ENCODE measurements around the gene CIB4.

The CIB4 gene

GRCh38 chr2:26605195-26605998, 35.8 kb downstream of the CIB4 start:
- ATAC-seq, result peak; percentile 86
- TF ChIP-seq, protein P1, sequence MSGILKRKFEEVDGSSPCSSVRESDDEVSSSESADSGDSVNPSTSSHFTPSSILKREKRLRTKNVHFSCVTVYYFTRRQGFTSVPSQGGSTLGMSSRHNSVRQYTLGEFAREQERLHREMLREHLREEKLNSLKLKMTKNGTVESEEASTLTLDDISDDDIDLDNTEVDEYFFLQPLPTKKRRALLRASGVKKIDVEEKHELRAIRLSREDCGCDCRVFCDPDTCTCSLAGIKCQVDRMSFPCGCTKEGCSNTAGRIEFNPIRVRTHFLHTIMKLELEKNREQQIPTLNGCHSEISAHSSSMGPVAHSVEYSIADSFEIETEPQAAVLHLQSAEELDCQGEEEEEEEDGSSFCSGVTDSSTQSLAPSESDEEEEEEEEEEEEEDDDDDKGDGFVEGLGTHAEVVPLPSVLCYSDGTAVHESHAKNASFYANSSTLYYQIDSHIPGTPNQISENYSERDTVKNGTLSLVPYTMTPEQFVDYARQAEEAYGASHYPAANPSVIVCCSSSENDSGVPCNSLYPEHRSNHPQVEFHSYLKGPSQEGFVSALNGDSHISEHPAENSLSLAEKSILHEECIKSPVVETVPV (CRISPR knock-in tag; IDR thresholded peaks at IDR 0.05), result no peak
- no peak for TF ChIP-seq TOX (CRISPR knock-in tag; IDR thresholded peaks at IDR 0.05; ENCODE audit: borderline replicate concordance)
- no peak for TF ChIP-seq TCF4 (CRISPR knock-in tag; IDR thresholded peaks at IDR 0.05; ENCODE audit: borderline replicate concordance)
- no peak for TF ChIP-seq PATZ1 (CRISPR knock-in tag; IDR thresholded peaks at IDR 0.05; ENCODE audit: borderline replicate concordance)
- no peak for TF ChIP-seq POU6F1 (CRISPR knock-in tag; IDR thresholded peaks at IDR 0.05; ENCODE audit: borderline replicate concordance, low read depth)
- no peak for TF ChIP-seq CSDC2 (CRISPR knock-in tag; IDR thresholded peaks at IDR 0.05)
- TF ChIP-seq ESRRG (CRISPR knock-in tag; IDR thresholded peaks at IDR 0.05), result no peak
- no peak for TF ChIP-seq PPARA (CRISPR knock-in tag; IDR thresholded peaks at IDR 0.05; ENCODE audit: borderline replicate concordance)
- TF ChIP-seq OSR1 (CRISPR knock-in tag; IDR thresholded peaks at IDR 0.05), result no peak
- no peak for TF ChIP-seq GLIS3 (CRISPR knock-in tag; IDR thresholded peaks at IDR 0.05)
- no peak for TF ChIP-seq TSHZ2 (CRISPR knock-in tag; IDR thresholded peaks at IDR 0.05)
- no peak for TF ChIP-seq ZFP30 (CRISPR knock-in tag; IDR thresholded peaks at IDR 0.05)
- no peak for TF ChIP-seq ISL1 (CRISPR knock-in tag; IDR thresholded peaks at IDR 0.05)
- no peak for TF ChIP-seq SNAI2 (CRISPR knock-in tag; IDR thresholded peaks at IDR 0.05)
- TF ChIP-seq ARNTL (CRISPR knock-in tag; IDR thresholded peaks at IDR 0.05; ENCODE audit: borderline replicate concordance, low read depth), result no peak
- no peak for TF ChIP-seq ZNF70 (CRISPR knock-in tag; IDR thresholded peaks at IDR 0.05)
- no peak for TF ChIP-seq ZFP3 (CRISPR knock-in tag; IDR thresholded peaks at IDR 0.05)
- no peak for TF ChIP-seq ZC3H10 (CRISPR knock-in tag; IDR thresholded peaks at IDR 0.05)

DNA sequence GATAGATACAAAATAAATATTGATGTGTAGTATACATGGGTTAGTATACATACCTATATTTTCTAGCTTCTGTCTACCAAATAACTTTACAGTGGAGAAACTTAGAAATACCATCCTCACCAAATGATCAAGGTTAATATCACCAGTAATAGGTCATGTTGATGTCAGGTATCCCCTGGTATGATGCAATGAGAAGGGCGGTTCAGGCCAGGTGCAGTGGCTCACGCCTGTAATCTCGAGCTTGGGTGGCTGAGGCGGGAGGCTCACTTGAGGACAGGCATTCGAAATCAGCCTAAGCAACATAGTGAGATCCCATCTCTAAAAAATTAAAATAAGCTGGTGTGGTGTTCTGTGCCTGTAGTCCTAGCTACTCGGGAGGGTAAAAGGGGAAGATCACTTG, 38.6 kb downstream of the CIB4 start:
- ATAC-seq, result no peak
- TF ChIP-seq ZC3H10 (CRISPR knock-in tag; IDR thresholded peaks at IDR 0.05), result no peak
- TF ChIP-seq ISL1 (CRISPR knock-in tag; IDR thresholded peaks at IDR 0.05), result no peak
- TF ChIP-seq ZNF565 (CRISPR knock-in tag; conservative IDR thresholded peaks at IDR 0.05; ENCODE audit: low read depth), result no peak
- no peak for TF ChIP-seq RARB (CRISPR knock-in tag; IDR thresholded peaks at IDR 0.05)
- no peak for TF ChIP-seq ZFP30 (CRISPR knock-in tag; IDR thresholded peaks at IDR 0.05)

- no peak for ATAC-seq
- no peak for TF ChIP-seq ZNF565 (CRISPR knock-in tag; conservative IDR thresholded peaks at IDR 0.05; ENCODE audit: low read depth)
- TF ChIP-seq ARNTL (CRISPR knock-in tag; IDR thresholded peaks at IDR 0.05; ENCODE audit: borderline replicate concordance, low read depth), result no peak
- no peak for TF ChIP-seq ISL1 (CRISPR knock-in tag; IDR thresholded peaks at IDR 0.05)
These were observed 41.8 kb downstream of the CIB4 start for GRCh38 chr2:26599387-26599786.

DNA sequence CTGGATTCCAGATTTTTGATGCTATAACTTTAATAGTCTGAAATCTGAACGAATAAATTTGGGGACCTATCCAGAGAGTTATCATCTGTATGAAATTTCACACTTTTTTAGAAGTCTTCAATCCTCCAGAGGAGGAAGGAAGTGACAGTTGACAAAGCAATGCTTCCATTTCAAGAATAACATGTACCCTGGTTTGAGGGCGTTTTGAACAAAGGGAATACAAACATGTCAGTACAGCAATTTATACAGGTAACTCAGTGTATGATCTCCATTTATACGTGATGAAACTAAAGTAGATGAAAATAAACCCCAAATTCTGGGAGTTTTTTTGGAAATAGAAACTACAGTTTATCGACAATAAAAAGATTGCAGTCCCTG, 42.2 kb downstream of the CIB4 start:
- no peak for TF ChIP-seq ZNF8 (CRISPR knock-in tag; IDR thresholded peaks at IDR 0.05)
- no peak for TF ChIP-seq ZNF565 (CRISPR knock-in tag; conservative IDR thresholded peaks at IDR 0.05; ENCODE audit: low read depth)
- no peak for TF ChIP-seq ZC3H10 (CRISPR knock-in tag; IDR thresholded peaks at IDR 0.05)
- ATAC-seq, result no peak

All from SK-N-SH treated with all-trans-retinoic acid at 6 μM for 48 hours (cell line).